Measurements from ENCODE around the gene LRRC27.
"Not testable (repeated sequence)": the region's sequence is repeated elsewhere in the genome, so short reads cannot be mapped to it uniquely, and the experiment has no call there.

The LRRC27 gene

DNA sequence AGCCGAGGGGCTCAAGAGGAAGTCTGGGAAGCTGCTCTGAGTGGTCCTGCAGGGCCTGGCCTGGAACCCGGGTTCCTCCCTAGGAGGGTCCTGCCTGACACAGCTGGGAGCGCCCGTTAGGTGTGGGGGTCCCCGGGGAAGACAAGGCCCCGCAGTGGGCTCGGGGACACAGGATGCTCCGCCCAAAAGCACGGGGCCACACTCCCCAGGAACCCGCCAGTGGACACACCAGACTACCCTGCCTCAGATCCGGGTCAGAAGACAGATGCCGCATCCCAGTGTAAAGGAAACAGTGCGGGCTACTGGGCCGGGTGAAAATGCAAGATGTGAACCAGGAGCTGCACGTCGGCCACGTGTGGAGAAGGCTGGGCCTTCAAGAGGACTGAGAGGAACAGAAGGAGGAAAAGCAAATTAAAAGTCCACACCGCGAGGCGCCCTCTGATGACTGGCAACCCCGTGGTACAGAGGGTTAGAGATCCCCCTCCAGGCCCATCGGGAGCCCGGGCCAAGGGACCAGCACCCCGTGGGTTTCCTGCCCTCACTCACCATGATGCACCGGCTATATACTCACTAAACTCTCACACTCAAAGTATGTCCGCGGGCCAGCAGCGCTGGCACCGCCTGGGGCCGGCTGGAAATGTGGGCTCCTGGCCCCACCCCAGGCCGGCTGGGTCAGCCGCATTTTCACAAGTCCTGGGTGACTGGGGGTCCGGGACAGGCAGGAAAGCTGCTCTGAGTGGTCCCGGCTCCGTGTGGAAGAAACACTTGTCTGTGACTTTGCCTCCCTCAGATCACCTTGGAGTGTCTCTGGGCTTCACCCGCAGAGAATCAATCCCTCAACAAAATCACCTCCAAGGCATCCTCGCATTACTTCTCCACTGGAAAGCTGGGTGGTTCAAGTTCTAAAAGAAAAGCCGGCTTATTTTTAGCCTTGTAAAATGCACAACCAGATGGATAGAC lies 30.3 kb upstream of the LRRC27 start:
- DNase-seq: no peak

GRCh38 chr10:132302421-132303310 lies 29.3 kb upstream of the LRRC27 start:
- DNase-seq: no peak

- DNase-seq: no peak
These were observed 28.5 kb upstream of the LRRC27 start for GRCh38 chr10:132303361-132304115.

- no peak for DNase-seq
These were observed 27.1 kb upstream of the LRRC27 start for GRCh38 chr10:132304756-132305509.

DNA sequence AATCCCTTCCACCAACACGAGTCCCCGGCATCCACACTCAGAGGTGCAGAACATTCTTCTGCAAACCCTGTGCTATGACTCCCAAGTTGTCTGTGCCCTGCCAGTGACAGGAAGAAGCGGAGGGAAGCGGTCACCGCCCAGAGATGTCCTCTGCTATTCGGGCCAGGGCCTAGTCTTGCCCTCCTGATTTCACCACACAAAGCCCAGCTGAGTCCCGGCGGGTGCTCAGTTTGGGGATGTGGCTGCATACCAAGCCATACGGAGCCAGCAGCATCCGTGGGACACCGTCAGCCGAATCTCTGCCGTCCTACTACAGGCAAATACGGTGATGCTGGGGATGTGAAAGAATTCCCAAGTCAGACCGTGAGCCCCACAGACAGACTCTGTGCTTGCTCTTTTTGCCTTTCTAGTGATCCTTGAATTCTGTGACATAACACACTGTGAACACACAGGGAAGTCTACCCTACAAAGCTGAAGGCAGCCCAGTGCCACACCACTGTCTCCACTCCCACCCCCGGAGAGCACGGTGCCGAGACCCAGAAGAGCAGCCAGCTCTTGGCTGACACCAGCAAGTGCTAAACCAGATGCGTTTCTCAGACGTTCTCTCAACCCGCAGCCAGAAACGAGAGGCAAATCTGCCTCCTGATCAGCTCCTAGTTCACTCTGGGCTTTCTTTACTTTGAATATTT lies 26.2 kb upstream of the LRRC27 start:
- DNase-seq: no peak

- DNase-seq: no peak
These were observed 25.7 kb upstream of the LRRC27 start for GRCh38 chr10:132306343-132306685.

DNA sequence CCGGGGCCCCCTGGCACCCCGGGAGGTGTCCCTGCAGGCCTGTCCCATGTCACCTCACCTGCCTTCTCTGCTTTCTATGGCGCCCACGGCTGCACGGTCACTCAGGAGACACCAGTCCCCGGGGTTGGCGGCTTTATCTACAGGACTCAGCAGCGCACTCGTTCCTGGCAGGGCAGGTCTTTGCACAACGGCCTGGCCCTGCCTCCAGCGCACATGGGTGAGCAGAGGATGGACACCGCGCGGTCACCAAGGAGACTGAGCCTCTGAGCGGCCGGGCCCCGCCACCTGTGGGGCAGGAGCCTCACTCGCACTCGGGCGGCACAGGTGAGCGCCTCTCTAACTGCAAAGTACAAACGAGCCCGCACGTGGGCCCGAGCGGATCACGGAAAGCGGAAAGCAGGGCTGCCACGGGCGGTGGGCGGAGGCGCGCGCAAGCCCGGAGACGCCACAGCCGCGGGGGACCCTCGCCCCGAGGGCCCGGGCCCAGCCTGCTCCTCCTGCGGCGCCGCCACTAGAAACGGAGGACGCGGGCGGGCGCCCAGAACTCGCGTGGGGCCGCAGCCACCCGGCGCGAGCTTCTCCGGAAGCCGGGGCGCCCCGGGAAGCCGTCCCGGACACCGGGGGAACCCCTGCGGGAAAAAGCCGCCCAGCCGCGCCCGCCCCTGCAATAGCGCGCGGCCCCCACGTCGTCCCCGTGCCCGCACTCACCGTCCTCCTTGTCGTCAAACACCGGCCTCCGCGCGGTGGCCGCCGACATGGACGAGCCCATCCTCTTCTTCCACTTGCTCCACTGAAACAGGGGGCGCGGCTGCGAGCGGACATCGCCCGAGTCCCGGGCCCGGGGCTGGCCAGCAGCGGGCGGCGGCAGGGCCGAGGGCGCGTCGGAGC lies 24.9 kb upstream of the LRRC27 start:
- no peak for DNase-seq

GRCh38 chr10:132307823-132308586 lies 24.0 kb upstream of the LRRC27 start, which contains the start of gene STK32C:
Gene STK32C, minus strand, starts transcription at chr10:132307950. Its CDS starts 117 bp downstream, at chr10:132307833.
- peak; percentile 89 for DNase-seq

DNA sequence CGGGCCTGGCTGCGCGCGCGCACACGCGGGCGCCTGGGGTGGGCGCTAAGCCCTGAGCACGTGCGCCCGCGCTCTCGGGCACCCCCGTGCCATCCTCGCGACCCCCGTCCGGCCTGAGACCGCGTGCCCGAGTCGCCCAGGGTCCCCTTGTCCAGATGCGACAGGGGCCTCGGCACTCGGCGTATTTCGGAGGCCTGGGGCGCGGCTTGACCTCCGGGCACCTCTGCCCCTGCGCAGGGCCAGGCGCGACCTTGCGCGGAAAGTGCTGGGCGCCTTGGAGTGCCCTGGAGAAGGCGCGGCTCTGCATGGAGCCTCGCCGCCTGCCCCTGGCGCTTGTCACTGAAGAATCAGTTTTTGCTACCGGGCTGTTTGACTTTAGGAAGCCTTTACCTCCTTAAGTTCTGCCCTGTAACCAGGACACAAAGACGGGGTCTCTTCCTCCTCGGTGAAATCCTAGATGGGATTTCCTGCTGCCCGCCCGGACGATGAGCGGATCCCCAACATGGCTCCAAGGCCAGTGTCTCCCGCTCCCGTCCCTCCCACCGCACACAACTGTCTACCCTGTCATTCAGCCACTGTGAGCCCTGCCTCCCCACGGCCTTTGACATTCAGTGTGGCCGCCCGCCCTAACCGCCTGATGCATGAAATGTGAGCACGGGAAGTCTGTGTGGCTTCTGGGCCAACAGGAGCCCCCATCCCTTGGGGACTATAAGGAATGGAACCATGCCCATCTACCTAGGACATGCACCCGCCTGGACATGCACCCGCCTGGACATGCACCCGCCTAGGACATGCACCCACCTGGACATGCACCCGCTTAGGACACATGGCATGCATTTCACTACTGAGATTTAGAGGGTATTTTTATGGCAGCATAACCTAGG lies 23.2 kb upstream of the LRRC27 start:
- DNase-seq: no peak

- DNase-seq: no peak
These were observed 22.5 kb upstream of the LRRC27 start for GRCh38 chr10:132309471-132309865.

- no peak for DNase-seq
These were observed 22.0 kb upstream of the LRRC27 start for GRCh38 chr10:132309879-132310591.

- no peak for DNase-seq
These were observed 21.2 kb upstream of the LRRC27 start for GRCh38 chr10:132310701-132311337.

DNA sequence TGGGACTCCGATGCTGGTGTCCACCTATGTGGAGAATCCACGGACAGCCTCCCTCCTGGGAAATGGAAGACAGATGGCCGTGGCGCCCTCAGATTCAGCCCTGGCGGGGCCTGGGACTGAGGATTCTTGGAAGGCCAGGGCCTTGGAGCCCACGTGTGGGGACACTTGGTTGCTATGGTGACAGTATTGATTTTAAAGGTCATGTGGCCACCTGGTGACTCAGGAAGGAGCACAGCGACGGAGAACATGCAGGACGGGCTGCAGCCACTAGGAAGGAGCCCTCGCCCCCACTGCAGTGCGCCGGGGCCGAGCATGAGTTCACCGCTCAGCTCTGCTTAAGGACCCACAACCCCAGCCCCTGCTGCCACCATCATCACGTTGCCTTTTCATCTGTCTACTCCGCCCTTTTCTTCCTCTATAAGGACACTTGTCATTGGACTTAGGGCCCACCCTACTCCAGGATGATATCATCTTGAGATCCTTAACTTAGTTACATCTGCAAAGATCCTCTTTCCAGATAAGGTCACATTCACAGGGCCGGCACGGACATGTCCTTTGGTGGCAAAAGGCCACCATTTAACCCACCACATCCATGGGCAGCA lies 20.6 kb upstream of the LRRC27 start:
- DNase-seq: no peak

DNA sequence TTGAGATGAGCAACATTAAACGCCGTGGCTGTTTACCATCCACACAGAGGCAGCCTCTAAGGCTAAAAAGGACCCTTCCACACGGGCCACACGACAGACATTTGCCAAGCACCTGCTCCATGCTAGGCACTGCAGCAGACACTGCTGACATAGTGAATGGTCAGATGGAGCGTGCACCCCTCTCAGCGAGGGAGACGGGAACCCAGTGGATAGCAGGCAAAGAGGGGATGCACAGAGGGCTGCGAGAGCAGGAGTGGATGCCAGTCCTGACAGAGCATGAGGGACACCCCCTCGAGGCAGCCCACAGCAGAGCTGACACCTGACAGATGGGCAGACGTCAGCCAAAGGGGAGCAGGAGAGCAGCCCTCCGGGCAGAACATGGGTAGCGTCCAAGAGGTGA lies 18.7 kb upstream of the LRRC27 start:
- DNase-seq: no peak

- DNase-seq: no peak
These were observed 18.1 kb upstream of the LRRC27 start for GRCh38 chr10:132313865-132314264.

DNA sequence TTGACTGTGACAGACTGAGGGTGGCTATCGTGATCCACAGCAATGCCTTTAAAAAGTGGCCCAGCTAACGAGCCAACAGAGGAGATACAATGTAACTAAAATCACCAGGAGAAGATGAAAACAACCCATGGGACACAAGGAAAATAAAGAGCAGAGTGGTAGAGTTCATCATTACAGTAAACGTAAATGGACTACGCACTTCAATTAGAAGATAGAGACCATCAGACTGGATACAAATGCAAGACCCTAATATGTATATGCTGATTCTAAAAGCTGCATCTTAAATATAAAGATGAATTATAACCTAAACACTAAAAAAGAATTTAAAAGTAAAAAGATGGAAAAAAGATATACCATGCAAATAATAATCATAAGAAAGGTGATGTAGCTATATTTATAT lies 17.7 kb upstream of the LRRC27 start:
- DNase-seq: no peak

DNA sequence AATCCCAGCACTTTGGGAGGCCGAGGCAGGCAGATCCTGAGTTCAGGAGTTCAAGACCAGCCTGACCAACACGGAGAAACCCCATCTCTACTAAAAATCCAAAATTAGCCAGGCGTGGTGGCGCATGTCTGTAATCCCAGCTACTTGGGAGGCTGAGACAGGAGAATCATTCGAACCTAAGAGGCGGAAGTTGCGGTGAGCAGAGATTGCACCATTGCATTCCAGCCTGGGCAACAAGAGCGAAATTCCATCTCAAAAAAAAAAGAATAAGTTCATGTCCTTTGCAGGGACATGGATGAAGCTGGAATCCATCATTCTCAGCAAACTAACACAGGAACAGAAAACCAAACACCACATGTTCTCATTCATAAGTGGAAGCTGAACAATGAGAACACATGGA lies 17.1 kb upstream of the LRRC27 start:
- not testable (repeated sequence) for DNase-seq

Measured in fibroblast of skin of right quadriceps (primary cell).